OCI-LY7 (cell line): Measurements from ENCODE around the gene DUSP6. TPM values are rescaled to one million over a fixed set of nuclear protein-coding genes. Genes with fewer than 3 reads are reported as not detected.

Source experiments
- BruUV-seq: library from RNA; stranded (reverse); fragments of 400-500 nt; replicated peaks from 2 replicates; lab custom pipeline; 2021; lab: Mats Ljungman, UMichigan
- CTCF ChIA-PET: fragments of 300-600 bp; sonication (Branson Sonifier 250); formaldehyde crosslinking; loops from one replicate; lab custom pipeline; 2022; ENCODE audit warnings: antibody characterized with exemption; ENCODE audit not compliant: unreplicated experiment; lab: Charles Lee
- POLR2A ChIA-PET: fragments of 300-600 bp; sonication (Branson Sonifier 250); formaldehyde crosslinking; loops from one replicate; lab custom pipeline; 2022; ENCODE audit warnings: antibody characterized with exemption; lab: Charles Lee
- DNase-seq: peaks from one replicate; pipeline ENCODE4 v3.0.0-alpha.2; 2015; ENCODE audit warnings: low spot score
- H2AFZ ChIP-seq: fragments of 200-600 bp; sonication (generic), shearing (Covaris generic); 2 replicates; pipeline ENCODE4 v1.6.1; 2014; ENCODE audit warnings: mild to moderate bottlenecking, antibody characterized with exemption, low read length, moderate library complexity
- H3K27ac ChIP-seq: fragments of 200-600 bp; sonication (generic); 2 replicates; pipeline ENCODE4 v1.5.1; 2014; ENCODE audit warnings: mixed run types, low read depth, mild to moderate bottlenecking, moderate library complexity, low read length, inconsistent platforms; ENCODE audit not compliant: poor library complexity, severe bottlenecking
- H3K36me3 ChIP-seq: fragments of 200-600 bp; sonication (generic); 2 replicates; pipeline ENCODE4 v1.6.1; 2014; ENCODE audit warnings: mild to moderate bottlenecking, antibody characterized with exemption, low read length, moderate library complexity, mixed read lengths; ENCODE audit not compliant: insufficient read depth
- H3K4me1 ChIP-seq: fragments of 200-600 bp; sonication (generic); 2 replicates; pipeline ENCODE4 v1.5.1; 2014; ENCODE audit warnings: mild to moderate bottlenecking, low read length; ENCODE audit not compliant: insufficient read depth, poor library complexity, severe bottlenecking
- H3K4me2 ChIP-seq: fragments of 200-600 bp; sonication (generic); 2 replicates; pipeline ENCODE4 v1.6.1; 2014; ENCODE audit warnings: mild to moderate bottlenecking, low read length
- H3K4me3 ChIP-seq: fragments of 200-600 bp; sonication (generic); 2 replicates; pipeline ENCODE4 v1.5.1; 2014; ENCODE audit warnings: mild to moderate bottlenecking, low read depth, low read length; ENCODE audit not compliant: poor library complexity, severe bottlenecking
- H3K79me2 ChIP-seq: fragments of 200-600 bp; sonication (generic); 2 replicates; pipeline ENCODE4 v1.6.1; 2016; ENCODE audit warnings: low read depth, mild to moderate bottlenecking, low read length, moderate library complexity, mixed read lengths; ENCODE audit not compliant: insufficient read depth
- H3K9me2 ChIP-seq: fragments of 200-600 bp; sonication (generic); 2 replicates; pipeline ENCODE4 v1.6.1; 2016; ENCODE audit warnings: mild to moderate bottlenecking, low read length, mixed read lengths; ENCODE audit not compliant: insufficient read depth
- H3K9me3 ChIP-seq: fragments of 200-600 bp; sonication (generic); 2 replicates; pipeline ENCODE4 v1.6.1; 2014; ENCODE audit warnings: mild to moderate bottlenecking, mixed run types, low read length, mixed read lengths
- H4K20me1 ChIP-seq: fragments of 200-600 bp; sonication (generic); 2 replicates; pipeline ENCODE4 v1.6.1; 2014; ENCODE audit warnings: mild to moderate bottlenecking, antibody characterized with exemption, low read length, moderate library complexity, mixed read lengths; ENCODE audit not compliant: insufficient read depth
- EZH2phosphoT487 ChIP-seq: fragments of 200-600 bp; sonication (generic); IDR thresholded peaks from 2 replicates; pipeline ENCODE4 v1.6.1; 2018; ENCODE audit warnings: low read depth, borderline replicate concordance, mild to moderate bottlenecking, mixed run types, antibody characterized with exemption, low read length, moderate library complexity, mixed read lengths
- intact Hi-C: fragments of 100-400 bp; cut with micrococcal nuclease; formaldehyde crosslinking; loops from one replicate; pipeline ENCODE4 v1.10.0; 2022; ENCODE audit not compliant: unreplicated experiment
- total RNA-seq, 2 experiments: library from RNA; depleted of rRNA in 1 of 2; stranded (reverse); fragments of >200 nt in 1 of 2; shearing (Covaris generic) in 1 of 2; gene quantifications; 2 replicates each; pipeline ENCODE4 v1.2.3, GENCODE V29; 2014 to 2022
- TF ChIP-seq, protein P1 (sequence below): fragments of 200-600 bp; sonication (generic); conservative IDR thresholded peaks from 2 replicates; pipeline ENCODE4 v1.5.1; 2014; ENCODE audit warnings: mild to moderate bottlenecking, antibody characterized with exemption, low read length, moderate library complexity, mixed read lengths

The DUSP6 gene
- total RNA-seq, 2 experiments from 2014 or later, result 0.47 to 2.2 TPM

DNA sequence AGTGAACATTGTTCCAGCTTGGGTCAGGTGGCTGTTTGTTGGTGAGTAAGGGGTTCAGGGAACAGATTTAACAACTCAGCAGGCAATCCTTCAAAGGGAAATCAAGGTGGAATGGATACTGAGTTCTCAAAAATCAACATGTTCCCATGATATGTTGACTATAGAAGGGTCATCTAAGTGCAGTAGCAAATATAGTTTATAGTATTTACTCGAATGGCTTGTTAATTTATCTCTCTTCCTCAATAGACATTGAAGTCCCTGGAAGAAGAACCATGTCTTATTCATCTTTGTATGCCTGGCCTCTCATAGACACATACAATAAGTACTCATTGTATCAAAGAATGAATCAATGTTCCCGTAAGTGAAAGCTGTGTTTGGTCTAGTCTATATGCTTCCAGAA, 24.5 kb upstream of the DUSP6 start:
- no peak for TF ChIP-seq EZH2phosphoT487
- no peaks in the 10 kb centered on the region for H3K79me2 ChIP-seq
- no peaks in the 10 kb centered on the region for H3K4me1 ChIP-seq
- no peaks in the 10 kb centered on the region for H4K20me1 ChIP-seq
- no peak overlapping the region for H2AFZ ChIP-seq
- no peak overlapping the region for H3K4me3 ChIP-seq
- no peaks in the 10 kb centered on the region for H3K36me3 ChIP-seq
- no peak for DNase-seq
- CTCF ChIA-PET, result no interaction called here
- no peaks in the 10 kb centered on the region for H3K9me2 ChIP-seq
- POLR2A ChIA-PET, result no interaction called here
- intact Hi-C loops, result no loop called here
- BruUV-seq, result no TSS peak
- no peak overlapping the region for H3K27ac ChIP-seq
- H3K9me3 ChIP-seq, result no peaks in the 10 kb centered on the region
- no peak overlapping the region for H3K4me2 ChIP-seq

DNA sequence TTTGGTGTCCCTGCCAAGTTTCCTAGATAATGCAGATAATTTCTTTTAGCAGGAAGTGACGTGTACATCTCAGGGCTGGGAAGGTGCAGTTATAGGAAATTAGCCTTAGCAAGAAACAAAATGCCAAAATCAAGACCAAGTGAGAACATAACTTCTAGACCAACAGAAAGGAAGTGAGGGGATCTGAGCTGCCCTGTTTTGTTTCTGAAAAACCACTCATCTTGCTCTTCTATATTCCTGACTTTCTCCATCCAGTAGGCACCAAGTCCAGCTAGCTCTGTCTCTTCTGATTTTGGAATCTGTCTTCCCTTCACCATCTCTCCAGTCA, 23.9 kb upstream of the DUSP6 start:
- ChIA-PET CTCF (no interaction called here), POLR2A (no interaction called here)
- no peak for DNase-seq
- Histone ChIP-seq H2AFZ (no peak overlapping the region), H3K27ac (no peak overlapping the region), H4K20me1 (no peaks in the 10 kb centered on the region), H3K79me2 (no peaks in the 10 kb centered on the region), H3K4me2 (no peak overlapping the region), H3K9me2 (no peaks in the 10 kb centered on the region), H3K4me1 (no peaks in the 10 kb centered on the region), H3K36me3 (no peaks in the 10 kb centered on the region), H3K4me3 (no peak overlapping the region), H3K9me3 (no peaks in the 10 kb centered on the region)
- no TSS peak for BruUV-seq
- TF ChIP-seq, protein P1, sequence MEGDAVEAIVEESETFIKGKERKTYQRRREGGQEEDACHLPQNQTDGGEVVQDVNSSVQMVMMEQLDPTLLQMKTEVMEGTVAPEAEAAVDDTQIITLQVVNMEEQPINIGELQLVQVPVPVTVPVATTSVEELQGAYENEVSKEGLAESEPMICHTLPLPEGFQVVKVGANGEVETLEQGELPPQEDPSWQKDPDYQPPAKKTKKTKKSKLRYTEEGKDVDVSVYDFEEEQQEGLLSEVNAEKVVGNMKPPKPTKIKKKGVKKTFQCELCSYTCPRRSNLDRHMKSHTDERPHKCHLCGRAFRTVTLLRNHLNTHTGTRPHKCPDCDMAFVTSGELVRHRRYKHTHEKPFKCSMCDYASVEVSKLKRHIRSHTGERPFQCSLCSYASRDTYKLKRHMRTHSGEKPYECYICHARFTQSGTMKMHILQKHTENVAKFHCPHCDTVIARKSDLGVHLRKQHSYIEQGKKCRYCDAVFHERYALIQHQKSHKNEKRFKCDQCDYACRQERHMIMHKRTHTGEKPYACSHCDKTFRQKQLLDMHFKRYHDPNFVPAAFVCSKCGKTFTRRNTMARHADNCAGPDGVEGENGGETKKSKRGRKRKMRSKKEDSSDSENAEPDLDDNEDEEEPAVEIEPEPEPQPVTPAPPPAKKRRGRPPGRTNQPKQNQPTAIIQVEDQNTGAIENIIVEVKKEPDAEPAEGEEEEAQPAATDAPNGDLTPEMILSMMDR, result no peak
- no peak for TF ChIP-seq EZH2phosphoT487
- intact Hi-C loops, result no loop called here

- POLR2A ChIA-PET, result interaction anchor here (0.6 to 0.7 kb wide), 2 partner anchors 15 to 143 kb away, joined by 3 to 4 read pairs; no protein-coding TSS in a partner anchor
- Histone ChIP-seq H3K4me3 (no peak overlapping the region), H3K79me2 (no peaks in the 10 kb centered on the region), H3K4me2 (no peak overlapping the region), H3K9me3 (no peaks in the 10 kb centered on the region), H4K20me1 (no peaks in the 10 kb centered on the region), H3K27ac (no peak overlapping the region), H3K9me2 (no peaks in the 10 kb centered on the region), H3K4me1 (no peaks in the 10 kb centered on the region), H2AFZ (no peak overlapping the region), H3K36me3 (no peaks in the 10 kb centered on the region)
- DNase-seq, result no peak
- BruUV-seq, result no TSS peak
- TF ChIP-seq EZH2phosphoT487, result no peak
- TF ChIP-seq, protein P1, result no peak
- intact Hi-C loops, result no loop called here
- CTCF ChIA-PET, result interaction anchor here (0.6 kb wide), 1 partner anchor 188 kb away, joined by 3 read pairs; no protein-coding TSS in a partner anchor
These were observed 21.7 kb upstream of the DUSP6 start for GRCh38 chr12:89373763-89374572.
